HG03575 (cell line): ENCODE measurements around the gene MIOS.

Source experiments
- ATAC-seq: cut with Tn5 transposase; IDR thresholded peaks from one replicate; pipeline ENCODE4 v1.9.1; 2021; ENCODE audit not compliant: unreplicated experiment, insufficient number of reproducible peaks, low FRiP score; ENCODE audit errors: extremely low read depth

Gene MIOS

DNA sequence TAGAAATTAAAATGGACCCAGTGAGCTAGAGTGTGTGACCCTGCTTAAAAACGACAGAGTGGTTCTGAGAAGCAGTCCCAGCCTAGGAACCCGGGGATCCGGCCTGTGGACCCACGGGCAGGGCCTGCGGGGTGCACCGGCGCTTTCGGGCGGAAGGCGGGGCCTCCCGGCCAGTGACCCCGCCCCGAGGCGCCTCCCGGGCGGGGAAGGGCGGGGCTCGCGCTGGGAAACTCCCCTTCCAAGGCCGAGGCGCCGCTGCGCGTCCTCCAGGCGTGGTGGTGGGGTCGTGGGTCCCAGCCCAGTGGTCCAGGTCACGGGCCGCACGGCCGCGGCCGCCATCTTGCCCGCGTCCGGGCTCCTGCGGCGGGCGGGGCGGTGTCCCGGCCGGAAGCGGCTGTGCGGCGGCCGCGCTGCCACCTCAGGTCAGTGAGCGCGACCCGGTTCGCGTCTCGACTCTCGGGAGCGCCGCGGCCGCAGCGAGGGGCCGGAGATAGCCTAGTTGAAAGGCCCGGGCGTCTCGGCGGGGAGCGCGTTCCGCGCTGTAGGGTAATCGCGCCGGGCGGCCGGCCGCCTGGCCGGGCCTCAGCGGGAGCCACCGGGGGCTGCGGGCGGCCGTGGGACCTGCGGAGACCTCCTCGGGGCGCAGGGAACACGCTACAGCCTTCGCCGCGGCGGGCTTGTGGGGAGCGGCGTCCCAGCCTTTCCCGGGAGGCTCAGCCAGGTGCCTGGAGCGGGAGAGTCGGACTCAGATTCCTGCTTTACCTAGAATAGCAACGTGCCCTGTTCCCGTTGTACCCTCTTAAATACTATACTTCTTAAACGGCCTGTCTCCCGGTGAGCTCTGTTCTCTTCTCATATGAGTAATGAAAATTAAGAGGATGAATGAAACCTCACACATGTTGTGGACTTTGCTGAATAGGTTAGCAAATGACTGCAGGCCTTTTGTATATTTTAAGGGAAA, at the start of gene MIOS:
MIOS (plus strand) TSS at position 234 of the 961 bp plus-strand sequence. CDS start 5,592 bp downstream, outside the sequence.
- ATAC-seq: peak; percentile 24

DNA sequence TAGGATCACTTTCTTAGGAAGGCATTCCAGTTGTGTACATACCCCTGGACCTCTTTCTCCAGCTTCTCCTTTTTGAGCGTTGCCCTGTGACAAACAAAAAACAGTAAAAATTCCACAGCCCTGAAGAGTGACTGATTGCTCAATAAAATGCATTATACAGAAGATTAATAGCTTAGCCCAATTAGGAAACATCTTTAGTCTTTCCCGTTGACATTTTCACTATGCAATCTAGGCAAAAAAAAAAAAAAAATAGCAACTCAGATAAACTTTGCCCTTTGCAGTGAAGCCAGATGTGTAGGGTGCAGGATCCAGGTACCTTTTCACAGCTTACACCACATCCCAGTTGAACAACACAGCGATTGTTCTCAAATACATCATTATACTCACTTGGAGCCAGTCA, 48.9 kb upstream of the MIOS start:
- no peak for ATAC-seq

DNA sequence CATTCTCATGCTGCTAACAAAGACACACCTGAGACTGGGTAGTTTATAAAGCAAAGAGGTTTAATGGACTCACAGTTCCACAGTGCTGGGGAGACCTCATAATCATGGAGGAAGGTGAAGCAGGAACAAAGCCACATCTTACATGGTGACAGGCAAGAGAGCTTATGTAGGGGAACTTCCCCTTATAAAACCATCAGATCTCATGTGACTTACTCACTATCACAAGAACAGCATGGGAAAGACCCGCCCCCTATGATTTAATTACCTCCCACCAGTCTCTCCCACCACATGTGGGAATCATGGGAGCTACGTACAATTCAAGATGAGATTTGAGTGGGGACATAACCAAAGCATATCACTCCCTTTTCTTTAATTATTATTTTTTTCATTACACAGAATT, 47.6 kb upstream of the MIOS start:
- no peak for ATAC-seq

DNA sequence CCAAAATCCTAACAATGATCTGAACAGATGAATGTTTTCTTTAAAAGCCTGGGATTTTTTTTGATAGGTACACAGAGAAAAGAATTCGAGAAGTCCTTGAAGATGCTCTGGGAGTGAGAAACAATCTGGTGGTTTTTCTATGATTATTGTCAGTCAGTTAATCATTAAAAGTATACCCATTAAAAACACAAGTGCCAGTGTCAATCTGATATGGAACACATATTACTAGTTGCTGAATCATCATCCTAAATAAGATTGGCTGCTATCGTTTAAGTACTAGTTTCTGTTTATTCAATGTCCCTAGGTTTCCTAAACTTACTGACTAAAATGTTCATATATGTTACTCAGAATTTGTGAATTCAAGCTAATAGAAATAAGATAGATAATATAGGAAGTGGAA, 47.2 kb upstream of the MIOS start:
- ATAC-seq: no peak

DNA sequence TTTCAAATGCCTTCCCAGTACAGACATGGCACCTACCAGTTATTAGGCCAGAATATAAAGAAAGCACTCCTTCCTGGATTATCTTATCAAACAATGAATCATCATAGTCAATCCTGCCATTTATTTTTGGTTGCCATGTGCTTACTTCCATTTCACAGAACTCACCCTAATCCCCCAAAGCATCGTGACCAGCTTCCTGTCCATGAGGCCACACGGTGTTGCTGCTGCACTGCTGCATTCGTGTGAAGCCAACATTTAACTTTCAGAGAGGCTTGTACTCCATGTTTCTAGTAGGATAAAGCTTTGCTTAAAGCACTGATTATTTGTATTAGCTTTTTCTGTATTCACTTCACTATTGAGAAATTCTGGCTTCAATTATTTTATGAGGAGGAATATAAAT, 45.4 kb upstream of the MIOS start:
- no peak for ATAC-seq

DNA sequence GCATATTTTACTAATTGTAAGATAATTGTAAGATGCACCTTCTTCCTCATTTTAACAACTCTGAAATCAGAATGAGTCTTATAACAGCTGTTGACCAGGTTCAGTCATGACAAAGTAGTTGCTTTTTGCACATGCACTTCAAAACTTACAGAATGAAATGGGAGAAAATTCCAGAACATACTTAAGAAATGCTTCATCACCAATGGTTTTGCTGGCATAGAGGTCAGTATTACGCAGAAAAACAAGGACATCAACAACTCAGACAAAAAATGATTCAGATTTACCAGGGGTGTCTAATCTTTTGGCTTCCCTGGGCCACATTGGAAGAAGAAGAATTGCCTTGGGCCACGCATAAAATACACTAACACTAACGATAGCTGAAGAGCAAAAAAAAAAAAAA, 44.3 kb upstream of the MIOS start:
- no peak for ATAC-seq

DNA sequence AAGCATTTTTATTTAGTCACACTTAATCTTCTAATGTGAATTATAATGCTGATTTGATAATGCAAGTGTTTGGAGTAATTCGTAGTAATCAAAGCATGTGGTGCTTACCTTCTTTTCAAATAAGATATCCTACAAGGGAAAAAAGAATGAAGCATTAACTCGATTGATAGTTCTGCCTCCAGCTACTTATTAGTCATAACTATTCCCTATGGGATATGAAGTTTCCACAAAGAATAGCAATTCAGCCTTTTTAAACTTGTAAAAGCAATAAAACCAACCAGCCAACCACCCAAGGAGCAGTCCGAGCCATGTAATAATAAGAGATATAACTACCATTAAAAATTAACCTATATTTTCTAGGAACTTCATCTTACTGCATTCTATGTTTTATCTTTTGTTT, 42.6 kb upstream of the MIOS start:
- no peak for ATAC-seq

DNA sequence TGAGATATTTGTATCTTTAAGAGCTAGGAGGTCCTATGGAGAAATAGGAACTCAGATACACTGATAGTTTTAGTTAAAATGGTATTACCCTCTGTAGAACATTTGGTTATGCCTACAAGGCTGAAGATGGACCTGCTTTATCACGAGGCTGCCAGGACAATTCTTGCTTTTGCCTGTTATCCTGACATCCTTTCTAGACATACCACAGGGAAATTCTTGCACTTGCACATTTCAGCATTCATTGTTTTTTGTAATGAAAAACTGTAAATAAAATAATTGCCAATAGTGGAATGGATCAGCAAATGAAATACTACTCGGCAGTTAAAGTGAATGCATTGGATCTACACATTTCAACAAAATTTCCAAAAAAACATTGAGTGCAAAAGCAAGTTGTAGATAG, 40.7 kb upstream of the MIOS start:
- no peak for ATAC-seq

DNA sequence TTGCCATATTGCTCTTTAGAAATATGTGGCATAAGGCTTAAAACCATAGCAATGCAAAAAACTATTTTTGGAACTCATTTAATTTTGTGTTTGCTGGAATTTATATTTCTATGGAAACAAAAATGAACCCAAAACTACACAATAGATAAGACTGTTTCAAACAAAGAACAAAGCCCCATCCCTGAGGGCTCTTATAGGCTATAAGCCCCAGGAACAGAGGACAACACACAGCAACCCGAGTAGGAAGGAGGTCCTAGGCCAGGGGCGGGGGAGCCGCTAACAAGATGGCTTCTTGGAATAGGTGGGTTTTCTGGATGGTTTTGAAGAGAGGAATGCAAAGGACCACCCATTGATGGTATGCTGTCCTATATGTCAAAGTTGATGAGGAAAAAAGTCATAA, 39.6 kb upstream of the MIOS start:
- ATAC-seq: no peak

DNA sequence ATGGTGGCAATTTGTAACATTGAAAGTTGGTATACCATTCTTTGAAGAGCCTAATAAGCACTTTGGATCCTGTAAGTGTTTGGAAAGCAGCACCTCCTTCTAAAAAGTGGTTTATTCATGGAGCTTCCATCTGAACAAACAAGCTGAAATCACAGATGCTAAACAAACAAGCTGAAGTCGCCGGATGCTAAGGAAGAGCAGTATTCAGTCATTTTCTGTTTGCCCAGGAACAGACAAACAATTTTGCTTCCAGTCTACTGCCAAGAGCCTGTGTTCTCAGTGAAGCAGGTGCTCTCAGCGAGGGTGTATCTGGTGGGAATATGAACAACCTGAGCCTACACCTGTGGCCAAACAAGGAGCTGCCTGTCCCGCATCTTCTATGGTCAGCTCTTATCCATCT, 37.4 kb upstream of the MIOS start:
- ATAC-seq: no peak

DNA sequence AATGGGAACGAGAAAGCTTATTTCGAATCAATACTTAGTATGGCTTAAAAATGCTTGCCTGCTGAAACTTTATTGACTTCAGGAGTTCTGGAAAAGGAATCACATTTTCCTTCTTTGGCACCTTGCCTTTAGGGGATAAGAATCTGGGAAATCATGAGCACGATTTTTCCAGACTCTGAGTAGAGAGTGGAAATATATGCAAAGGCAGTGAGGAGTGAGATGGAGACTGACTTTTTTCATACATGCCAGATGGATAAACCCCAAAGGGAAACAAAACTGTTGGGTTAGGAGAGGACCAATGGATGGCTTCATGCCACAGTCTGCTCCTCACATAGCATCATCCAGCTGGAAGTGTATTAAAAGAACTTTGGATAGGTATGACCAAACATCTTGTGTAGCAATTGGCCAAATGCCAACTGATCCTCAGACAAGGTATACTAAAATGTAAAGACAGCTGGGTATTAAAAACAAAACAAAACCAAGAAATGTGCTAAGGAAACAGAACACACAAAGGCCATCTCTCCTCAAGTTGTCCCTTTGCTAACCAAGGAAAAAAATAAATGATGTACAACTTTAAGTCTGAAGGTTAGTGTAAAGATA, 32.8 kb upstream of the MIOS start:
- ATAC-seq: no peak

DNA sequence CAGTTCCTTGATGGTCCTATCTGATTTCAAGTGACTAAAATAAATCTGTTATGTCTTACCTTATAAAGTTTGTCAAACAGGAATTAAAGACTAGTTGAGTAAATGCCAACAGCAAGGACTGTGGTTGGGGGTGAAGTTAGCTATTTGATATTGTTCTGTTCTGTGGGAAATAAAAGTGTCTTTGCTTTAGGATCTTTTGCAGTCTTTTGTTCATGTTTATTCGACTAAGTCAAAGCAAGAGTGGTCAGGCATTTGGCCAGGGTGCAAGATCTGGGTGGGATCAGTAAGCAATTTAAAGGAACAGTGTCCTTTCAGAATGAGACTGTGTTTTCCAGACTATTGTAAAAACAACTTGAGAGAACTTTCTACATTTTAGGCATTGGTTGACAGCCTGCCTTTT, 31.0 kb upstream of the MIOS start, which contains the start of gene COL28A1:
COL28A1 (minus strand) TSS at position 183 of the 400 bp plus-strand sequence. CDS start 2,998 bp downstream, outside the sequence.
- no peak for ATAC-seq

DNA sequence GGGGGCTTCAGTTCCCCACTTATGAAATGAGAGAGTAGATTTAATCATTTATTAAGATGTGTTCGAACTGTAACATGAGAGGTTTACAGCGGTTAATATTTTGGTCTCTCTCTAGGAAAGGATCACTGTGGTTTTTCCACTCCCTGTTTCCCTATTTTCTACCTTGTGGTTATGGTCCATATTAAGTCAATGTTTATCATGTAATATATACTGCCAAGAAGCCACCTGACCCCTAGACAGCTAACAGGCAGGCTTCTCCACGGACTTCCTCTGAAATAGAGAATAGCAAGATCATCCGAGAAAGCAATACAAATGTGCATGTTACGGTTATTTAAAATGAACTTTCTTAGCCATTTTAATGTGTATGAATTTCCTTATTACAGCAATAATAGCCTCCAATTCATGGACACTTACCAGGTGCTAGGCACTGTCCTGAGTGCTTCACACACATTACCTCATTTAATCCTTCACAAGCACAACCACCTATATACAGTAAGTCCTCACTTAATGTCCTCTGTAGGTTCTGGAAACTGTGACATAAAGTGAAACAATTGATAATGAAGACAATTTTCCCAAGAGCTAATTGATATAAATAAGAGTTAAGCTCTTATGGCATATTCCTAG, 30.2 kb upstream of the MIOS start:
- no peak for ATAC-seq

DNA sequence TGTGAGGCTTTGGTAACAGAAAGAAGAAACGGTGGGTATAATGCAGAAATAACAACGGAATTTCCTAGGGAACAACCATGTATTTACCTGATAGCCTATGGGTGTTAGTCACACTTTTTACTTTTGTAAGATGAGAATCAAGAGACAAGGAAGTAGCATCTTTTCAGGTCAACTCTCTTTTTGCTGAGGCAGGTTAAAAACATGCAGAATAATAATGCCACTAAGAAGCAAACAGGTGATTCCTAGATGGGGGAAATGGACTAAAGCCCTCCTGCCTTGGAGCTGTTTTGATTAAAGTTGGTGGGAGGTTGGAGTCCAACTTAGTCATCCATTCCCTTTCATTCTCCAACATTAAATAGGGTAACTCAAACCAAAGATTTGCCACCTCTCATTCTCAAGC, 29.0 kb upstream of the MIOS start:
- ATAC-seq: no peak

DNA sequence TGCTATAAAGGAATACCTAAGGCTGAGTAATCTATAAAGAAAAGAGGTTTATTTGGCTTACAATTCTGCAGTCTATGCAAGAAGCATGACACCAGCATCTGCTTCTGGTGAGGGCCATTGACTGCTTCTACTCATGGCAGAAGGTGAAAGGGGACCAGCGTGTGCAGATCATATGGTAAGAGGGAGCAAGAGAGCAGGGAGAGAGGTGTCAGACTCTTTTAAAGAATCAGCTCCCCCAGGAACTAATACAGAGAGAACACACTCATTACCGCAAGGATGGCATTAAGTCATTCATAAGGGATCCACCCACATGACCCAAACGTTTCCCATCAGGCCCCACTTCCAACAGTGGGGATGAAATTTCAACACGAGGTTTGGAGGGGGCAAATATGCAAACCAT, 27.5 kb upstream of the MIOS start:
- no peak for ATAC-seq

DNA sequence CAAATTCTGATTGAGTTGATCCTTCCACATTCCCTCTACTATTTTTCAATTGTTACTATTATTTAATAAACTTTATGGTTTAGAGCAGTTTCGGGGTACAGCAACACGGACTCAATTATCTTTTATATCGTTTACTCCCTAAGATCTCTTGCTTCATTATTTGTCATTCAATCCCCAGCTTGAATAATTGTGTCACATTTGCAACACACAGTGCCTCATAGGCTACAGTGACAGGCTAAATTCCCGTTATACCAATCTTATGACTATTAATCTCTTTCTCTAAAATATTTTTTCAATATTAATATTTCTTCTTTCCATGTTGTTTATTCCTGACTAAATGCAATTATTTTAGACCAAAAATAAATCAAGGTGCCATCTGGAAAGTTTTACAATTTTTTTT, 27.0 kb upstream of the MIOS start:
- ATAC-seq: no peak

DNA sequence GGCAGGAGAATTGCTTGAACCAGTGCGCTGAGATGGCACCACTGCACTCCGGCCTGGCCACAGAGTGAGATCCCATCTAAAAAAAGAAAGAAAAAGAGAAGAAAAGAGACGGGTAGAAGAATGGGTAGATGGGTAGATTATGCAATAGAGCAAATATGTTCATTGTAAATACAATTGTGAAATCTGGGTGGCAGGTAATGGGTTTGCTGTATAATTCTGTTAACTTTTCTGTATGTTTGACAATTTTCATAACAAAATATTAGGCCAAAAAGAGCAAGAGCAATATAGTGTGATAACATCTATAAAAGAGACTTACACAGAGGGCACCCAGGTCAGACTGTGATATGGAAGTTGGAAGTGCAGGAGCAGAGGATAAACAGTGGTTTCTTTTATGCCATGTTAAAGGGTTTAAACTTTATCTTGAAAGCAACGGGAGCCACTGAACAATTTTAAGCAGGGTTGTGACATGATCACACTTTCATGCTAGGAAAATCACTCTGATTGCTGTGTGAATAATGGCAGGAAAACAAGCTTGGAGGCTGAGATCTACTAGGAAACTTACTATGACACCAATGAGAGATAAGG, 24.3 kb upstream of the MIOS start:
- ATAC-seq: no peak

DNA sequence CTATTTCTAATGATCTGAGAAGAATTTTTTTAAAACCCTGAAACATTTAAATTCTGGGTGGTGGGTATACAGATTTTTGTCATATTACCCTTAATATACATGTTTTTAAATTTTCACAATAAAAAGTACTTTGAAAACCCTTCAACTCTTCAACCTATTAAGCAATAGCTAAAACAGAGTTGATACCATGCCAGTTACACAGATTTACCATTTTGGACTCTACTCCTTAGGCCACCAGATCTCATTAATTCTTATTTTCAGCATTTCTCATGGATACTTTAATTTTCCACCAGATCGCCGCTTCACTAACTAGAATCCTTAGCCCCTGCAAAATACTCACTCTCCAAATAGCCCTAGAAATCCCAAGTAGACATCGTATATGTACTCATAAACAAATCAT, 18.3 kb upstream of the MIOS start:
- ATAC-seq: no peak

DNA sequence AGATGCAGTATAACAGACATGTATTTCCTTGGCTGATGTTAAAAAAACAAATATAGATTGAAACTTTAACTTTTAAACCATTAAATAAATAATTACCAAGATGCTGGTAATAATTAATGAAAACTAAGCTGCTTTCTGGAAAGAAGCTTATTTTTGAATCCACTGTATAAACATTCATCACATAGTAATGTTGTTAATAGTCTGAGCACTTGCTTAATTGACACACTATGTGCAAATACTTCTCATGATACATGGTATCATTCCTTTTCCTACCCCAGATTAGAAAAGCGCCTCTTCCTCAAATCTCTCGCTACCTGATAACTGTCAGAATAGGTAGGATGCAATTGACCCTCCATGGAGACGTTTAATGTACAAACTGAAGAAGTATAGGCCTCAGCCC, 16.0 kb upstream of the MIOS start:
- ATAC-seq: no peak

DNA sequence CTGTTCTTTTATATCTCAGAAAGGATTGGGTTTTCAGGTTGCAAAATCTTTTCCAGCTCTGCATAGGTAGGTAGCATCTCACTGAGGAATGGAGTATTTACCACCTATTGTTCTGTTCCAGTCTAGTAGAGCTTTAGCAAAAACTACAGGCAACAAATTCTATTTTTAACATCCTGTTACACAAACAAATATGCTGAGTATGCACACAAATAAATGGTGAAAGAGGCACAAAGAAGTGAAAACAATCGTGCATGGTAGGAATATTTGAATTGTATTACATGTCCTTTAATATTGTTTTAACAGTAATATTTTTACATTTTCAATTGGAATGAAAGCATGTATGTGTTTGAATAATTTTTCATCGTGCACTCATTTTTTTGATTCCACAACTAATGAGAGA, 14.5 kb upstream of the MIOS start:
- ATAC-seq: no peak
